SK-N-SH treated with all-trans-retinoic acid at 6 μM for 48 hours (cell line): ENCODE results near the gene SLC6A6.

Experiments
- ARNTL ChIP-seq: fragments of 450-650 bp; formaldehyde crosslinking; IDR thresholded peaks from 2 replicates; pipeline ENCODE4 v1.5.0; 2020; ENCODE audit warnings: low read depth, mild to moderate bottlenecking, moderate library complexity, borderline replicate concordance
- BACH2 ChIP-seq: fragments of 250-450 bp; sonication (Bioruptor Pico); IDR thresholded peaks from 2 replicates; pipeline ENCODE4 v1.9.0; 2021; ENCODE audit warnings: mild to moderate bottlenecking, borderline replicate concordance
- CREB5 ChIP-seq: fragments of 250-450 bp; sonication (Bioruptor Pico); IDR thresholded peaks from 2 replicates; pipeline ENCODE4 v1.5.1; 2020; ENCODE audit warnings: low read depth, mild to moderate bottlenecking, moderate library complexity
- CSDC2 ChIP-seq: fragments of 250-450 bp; sonication (Bioruptor Pico); IDR thresholded peaks from 2 replicates; pipeline ENCODE4 v1.5.0; 2020; ENCODE audit warnings: mild to moderate bottlenecking, moderate library complexity
- GLIS3 ChIP-seq: fragments of 250-450 bp; sonication (Bioruptor Pico); IDR thresholded peaks from 2 replicates; pipeline ENCODE4 v1.5.0; 2020; ENCODE audit warnings: mild to moderate bottlenecking, moderate library complexity
- ISL1 ChIP-seq: fragments of 250-450 bp; sonication (Bioruptor Pico); IDR thresholded peaks from 2 replicates; pipeline ENCODE4 v2.1.2; 2022; ENCODE audit warnings: mild to moderate bottlenecking, moderate library complexity
- OSR1 ChIP-seq: fragments of 250-450 bp; sonication (Bioruptor Pico); IDR thresholded peaks from 2 replicates; pipeline ENCODE4 v1.8.0; 2022; ENCODE audit warnings: moderate library complexity, mild to moderate bottlenecking, inconsistent platforms
- PATZ1 ChIP-seq: fragments of 250-450 bp; sonication (Bioruptor Pico); IDR thresholded peaks from 2 replicates; pipeline ENCODE4 v1.8.0; 2020; ENCODE audit warnings: mild to moderate bottlenecking, moderate library complexity, borderline replicate concordance
- PPARA ChIP-seq: fragments of 250-450 bp; sonication (Bioruptor Pico); IDR thresholded peaks from 2 replicates; pipeline ENCODE4 v1.5.0; 2020; ENCODE audit warnings: mild to moderate bottlenecking, borderline replicate concordance
- RARB ChIP-seq: fragments of 250-450 bp; sonication (Bioruptor Pico); IDR thresholded peaks from 2 replicates; pipeline ENCODE4 v1.8.0; 2021; ENCODE audit warnings: mild to moderate bottlenecking, moderate library complexity
- TCF4 ChIP-seq: fragments of 250-450 bp; sonication (Bioruptor Pico); IDR thresholded peaks from 2 replicates; pipeline ENCODE4 v1.8.0; 2021; ENCODE audit warnings: mild to moderate bottlenecking, moderate library complexity, borderline replicate concordance
- TSHZ2 ChIP-seq: fragments of 250-450 bp; sonication (Bioruptor Pico); IDR thresholded peaks from 2 replicates; pipeline ENCODE4 v1.5.0; 2020; ENCODE audit warnings: mild to moderate bottlenecking, moderate library complexity
- ZNF70 ChIP-seq: fragments of 450-650 bp; formaldehyde crosslinking; IDR thresholded peaks from 2 replicates; pipeline ENCODE4 v1.5.0; 2020; ENCODE audit warnings: mild to moderate bottlenecking, moderate library complexity

GRCh38 chr3:14537590-14538450 is 135.4 kb downstream of the SLC6A6 start:
- TF ChIP-seq ZNF70 (CRISPR knock-in tag) (no peak), CREB5 (CRISPR knock-in tag) (no peak), ISL1 (no peak), TCF4 (CRISPR knock-in tag) (no peak), GLIS3 (CRISPR knock-in tag) (no peak), CSDC2 (CRISPR knock-in tag) (no peak), BACH2 (CRISPR knock-in tag) (no peak), OSR1 (no peak), PATZ1 (no peak), ARNTL (CRISPR knock-in tag) (no peak), PPARA (CRISPR knock-in tag) (no peak), TSHZ2 (CRISPR knock-in tag) (no peak), RARB (CRISPR knock-in tag) (no peak)
